ENCODE data around the gene IL34.

DNA sequence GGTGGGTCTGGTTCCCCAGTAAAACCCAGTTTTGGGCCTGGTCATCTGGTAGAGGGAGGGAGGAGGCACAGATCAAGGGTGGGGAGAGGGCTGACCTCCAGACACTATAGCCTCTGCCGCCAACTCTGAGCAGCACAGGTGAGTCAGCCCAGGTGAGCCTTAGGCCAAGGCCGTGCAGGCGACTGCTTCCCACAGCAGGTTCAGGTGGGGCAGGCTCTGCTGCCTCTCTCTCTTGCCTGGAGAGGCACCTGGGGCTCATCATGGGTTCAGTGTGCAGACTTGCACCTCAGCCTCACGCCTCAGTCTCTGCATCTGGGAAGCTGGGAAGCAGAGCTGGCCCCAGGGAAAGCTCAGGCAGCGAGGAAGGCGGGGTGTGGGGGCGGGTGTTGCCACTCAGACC lies 37.8 kb upstream of the IL34 start:
- TF ChIP-seq, protein P1, sequence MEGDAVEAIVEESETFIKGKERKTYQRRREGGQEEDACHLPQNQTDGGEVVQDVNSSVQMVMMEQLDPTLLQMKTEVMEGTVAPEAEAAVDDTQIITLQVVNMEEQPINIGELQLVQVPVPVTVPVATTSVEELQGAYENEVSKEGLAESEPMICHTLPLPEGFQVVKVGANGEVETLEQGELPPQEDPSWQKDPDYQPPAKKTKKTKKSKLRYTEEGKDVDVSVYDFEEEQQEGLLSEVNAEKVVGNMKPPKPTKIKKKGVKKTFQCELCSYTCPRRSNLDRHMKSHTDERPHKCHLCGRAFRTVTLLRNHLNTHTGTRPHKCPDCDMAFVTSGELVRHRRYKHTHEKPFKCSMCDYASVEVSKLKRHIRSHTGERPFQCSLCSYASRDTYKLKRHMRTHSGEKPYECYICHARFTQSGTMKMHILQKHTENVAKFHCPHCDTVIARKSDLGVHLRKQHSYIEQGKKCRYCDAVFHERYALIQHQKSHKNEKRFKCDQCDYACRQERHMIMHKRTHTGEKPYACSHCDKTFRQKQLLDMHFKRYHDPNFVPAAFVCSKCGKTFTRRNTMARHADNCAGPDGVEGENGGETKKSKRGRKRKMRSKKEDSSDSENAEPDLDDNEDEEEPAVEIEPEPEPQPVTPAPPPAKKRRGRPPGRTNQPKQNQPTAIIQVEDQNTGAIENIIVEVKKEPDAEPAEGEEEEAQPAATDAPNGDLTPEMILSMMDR (conservative IDR thresholded peaks at IDR 0.05; ENCODE audit: low read length), result no peak
- TF ChIP-seq EZH2phosphoT487 (IDR thresholded peaks at IDR 0.05; ENCODE audit: borderline replicate concordance, low read depth, low read length), result no peak

All from OCI-LY7 (cell line).